Upper lobe of left lung (tissue), 4 donors: ENCODE measurements around the gene FBXW5.

ENCODE experiments used
- EP300 ChIP-seq, 4 donors: sonication (generic); formaldehyde crosslinking; IDR thresholded peaks; one replicate each; pipeline ENCODE4 v1.5.1; 2017; ENCODE audit warnings: antibody characterized with exemption in 4 of 4, control low read depth in 2 of 4
- POLR2A ChIP-seq, 4 donors: fragments of 450-650 bp; IDR thresholded peaks; one replicate each; pipeline ENCODE4 v1.5.1; 2016 to 2017; ENCODE audit warnings: antibody characterized with exemption in 4 of 4, mild to moderate bottlenecking in 2 of 4
- POLR2AphosphoS5 ChIP-seq, 2 donors: sonication (generic); formaldehyde crosslinking; IDR thresholded peaks; one replicate each; pipeline ENCODE4 v1.5.1; 2017; ENCODE audit warnings: antibody characterized with exemption in 2 of 2

DNA sequence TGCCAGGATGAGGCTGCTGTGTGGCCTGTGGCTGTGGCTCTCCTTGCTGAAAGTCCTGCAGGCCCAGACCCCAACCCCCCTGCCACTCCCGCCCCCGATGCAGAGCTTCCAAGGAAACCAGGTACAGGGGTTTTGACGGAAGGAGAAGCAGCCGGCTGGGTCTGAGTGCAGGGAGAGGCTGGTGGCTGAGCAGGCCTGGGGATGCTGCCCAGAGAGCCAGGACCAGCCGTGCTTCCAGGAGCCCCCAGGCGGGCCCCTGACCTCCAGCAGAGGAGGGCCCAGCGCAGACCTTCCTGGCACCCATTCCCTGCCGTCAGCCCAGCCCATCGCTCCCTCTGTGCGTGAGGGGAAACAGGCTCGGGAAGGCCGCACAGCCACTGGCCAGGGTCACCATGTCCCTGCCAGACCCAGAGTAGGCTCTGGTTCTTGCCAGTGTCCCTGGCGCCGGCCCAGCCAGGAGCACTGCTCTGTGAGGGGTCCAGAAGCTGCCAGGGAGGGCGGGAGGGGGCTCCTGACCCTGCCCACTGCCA, 7.8 kb upstream of the FBXW5 start:
- TF ChIP-seq POLR2AphosphoS5 (IDR thresholded peaks at IDR 0.05) (no peak), EP300 (IDR thresholded peaks at IDR 0.05) (no peak), POLR2A (IDR thresholded peaks at IDR 0.05) (no peak)
